Sigmoid colon (tissue), 7 donors: ENCODE data around the gene MSH5. TPM values are rescaled to one million over a fixed set of nuclear protein-coding genes. Genes with fewer than 3 reads are reported as not detected.

ENCODE experiments used
- DNase-seq: peaks from one replicate; pipeline ENCODE4 v3.0.0-alpha.2; 2019
- H3K27ac ChIP-seq, 4 donors: fragments of 200-600 bp; sonication (generic); one replicate each; pipeline ENCODE4 v1.5.1; 2016 to 2019; ENCODE audit warnings: mild to moderate bottlenecking in 1 of 4
- H3K27me3 ChIP-seq, 3 donors: fragments of 200-600 bp; sonication (generic); one replicate each; pipeline ENCODE4 v1.5.1; 2019; ENCODE audit warnings: mild to moderate bottlenecking in 1 of 3
- H3K36me3 ChIP-seq, 4 donors: fragments of 200-600 bp; sonication (generic); one replicate each; pipeline ENCODE4 v1.5.1; 2016 to 2019
- H3K4me1 ChIP-seq, 4 donors: fragments of 200-600 bp; sonication (generic); one replicate each; pipeline ENCODE4 v1.5.1; 2017 to 2019
- H3K4me3 ChIP-seq, 4 donors: fragments of 200-600 bp; sonication (generic); one replicate each; pipeline ENCODE4 v1.5.1; 2017 to 2019; ENCODE audit warnings: mild to moderate bottlenecking in 2 of 4, moderate library complexity in 1 of 4
- H3K9me3 ChIP-seq, 4 donors: fragments of 200-600 bp in 3 of 4; sonication (generic) in 3 of 4; one replicate each; pipeline versions ENCODE4 v1.5.1 to v1.6.1; 2013 to 2019
- EP300 ChIP-seq, 4 donors: sonication (generic); formaldehyde crosslinking; IDR thresholded peaks; one replicate each; pipeline ENCODE4 v1.6.1; 2017; ENCODE audit warnings: antibody characterized with exemption in 4 of 4
- POLR2A ChIP-seq, 2 donors: fragments of 450-650 bp; IDR thresholded peaks; one replicate each; pipeline ENCODE4 v1.6.1; 2016; ENCODE audit warnings: antibody characterized with exemption in 2 of 2, mild to moderate bottlenecking in 2 of 2, moderate library complexity in 2 of 2
- POLR2AphosphoS5 ChIP-seq, 4 donors: sonication (generic); formaldehyde crosslinking; IDR thresholded peaks; one replicate each; pipeline ENCODE4 v1.6.1; 2017; ENCODE audit warnings: antibody characterized with exemption in 4 of 4
- WGBS, 2 donors: extraction: QIAGEN DNeasy Blood & Tissue Kit; methylation state at CpG; one replicate each; pipeline ENCODE4 v1.1.7; 2013; 5-methylcytosine and 5-hydroxymethylcytosine counted together
- intact Hi-C: fragments of 100-400 bp; cut with DNase I; formaldehyde crosslinking; loops from one replicate; pipeline ENCODE4 v1.15.1; 2023
- polyA plus RNA-seq, 3 donors: library from polyadenylated mRNA; stranded (reverse); fragments of 200-250 nt; gene quantifications; one replicate each; pipeline ENCODE4 v1.2.3, GENCODE V29; 2013
- total RNA-seq, 4 donors: library from RNA; depleted of rRNA; stranded (reverse); fragments of >200 nt; gene quantifications; one replicate each; pipeline ENCODE4 v1.1.0, GENCODE V29; 2016
- TF ChIP-seq, protein P1 (sequence below), 4 experiments: fragments of 450-650 bp in 3 of 4; fragments of 200-600 bp in 1 of 4; IDR thresholded peaks; one replicate each; pipeline ENCODE4 v1.5.1; 2016 to 2019; ENCODE audit warnings: antibody characterized with exemption in 4 of 4, mild to moderate bottlenecking in 3 of 4, moderate library complexity in 2 of 4
- donor health status: healthy with polysubstance abuse.
- donor health status: Bipolar disorder and iron deficiency.
- donor health status: healthy.

MSH5 gene
- total RNA-seq (10 to 100 TPM in 1 of 4 donors, 1 to 10 TPM in 3; 4.2 to 23.5 (median 5.7) TPM), polyA plus RNA-seq (10 to 100 TPM in 1 of 3 donors, 1 to 10 TPM in 1, not detected in 1; 1.6 to 18.7 TPM)

DNA sequence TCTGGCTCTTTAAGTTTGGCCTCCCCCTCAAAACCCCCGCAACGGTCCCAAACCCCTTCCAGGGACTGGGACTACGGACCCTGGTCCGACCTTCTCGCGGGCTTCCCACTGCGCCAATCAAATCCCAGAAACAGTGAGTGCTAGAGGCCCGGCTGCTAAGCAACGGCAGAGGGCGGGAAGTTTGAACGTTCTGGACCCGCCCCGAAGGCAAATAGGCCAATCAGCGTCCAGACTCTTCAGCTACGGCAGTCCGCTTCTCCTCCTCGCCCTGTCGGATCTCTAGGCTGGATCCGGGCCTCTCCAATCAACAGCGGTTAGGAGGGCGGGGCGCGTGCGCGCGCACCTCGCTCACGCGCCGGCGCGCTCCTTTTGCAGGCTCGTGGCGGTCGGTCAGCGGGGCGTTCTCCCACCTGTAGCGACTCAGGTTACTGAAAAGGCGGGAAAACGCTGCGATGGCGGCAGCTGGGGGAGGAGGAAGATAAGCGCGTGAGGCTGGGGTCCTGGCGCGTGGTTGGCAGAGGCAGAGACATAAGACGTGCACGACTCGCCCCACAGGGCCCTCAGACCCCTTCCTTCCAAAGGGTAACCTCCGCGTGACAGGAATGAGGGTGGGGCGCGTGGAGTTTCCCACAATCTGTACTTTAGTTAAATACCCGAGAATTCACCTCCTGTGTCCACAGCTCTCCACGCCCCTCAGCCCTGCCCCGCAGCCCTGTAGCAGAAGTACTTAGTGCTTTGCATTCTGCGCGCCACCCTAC lies at the start of gene MSH5:
Gene MSH5, plus strand, starts transcription at position 367 of the 758 bp plus-strand sequence. CDS start 462 bp downstream, outside the sequence.
- H3K4me3 ChIP-seq: peak within 1 kb of the TSS; percentile 37 to 83 (median 73)
- no peaks in the 10 kb centered on the region for H3K9me3 ChIP-seq
- peak; percentile 100 for DNase-seq
- peaks cover 0 to 31% (median 24%) of the 10 kb centered on the region in 4 donors for H3K4me1 ChIP-seq
- intact Hi-C loops: loop anchor here (2.0 kb wide), 1 partner anchor 55 kb away; the partner anchor contains the start of gene VARS1
- H3K27me3 ChIP-seq: no peaks in the 10 kb centered on the region
- TF ChIP-seq POLR2AphosphoS5 (IDR thresholded peaks at IDR 0.05) (peak; percentile 78 to 87 (median 85)), POLR2A (IDR thresholded peaks at IDR 0.05) (peak in 1 of 2 donors; percentile 72), EP300 (IDR thresholded peaks at IDR 0.05) (no peak)
- WGBS, 2 donors: 0% methylated on average over 58 of the region's 58 CpGs
- no peaks in the 10 kb centered on the region for H3K36me3 ChIP-seq
- peak within 1 kb of the TSS; percentile 74 to 95 (median 77) for H3K27ac ChIP-seq

DNA sequence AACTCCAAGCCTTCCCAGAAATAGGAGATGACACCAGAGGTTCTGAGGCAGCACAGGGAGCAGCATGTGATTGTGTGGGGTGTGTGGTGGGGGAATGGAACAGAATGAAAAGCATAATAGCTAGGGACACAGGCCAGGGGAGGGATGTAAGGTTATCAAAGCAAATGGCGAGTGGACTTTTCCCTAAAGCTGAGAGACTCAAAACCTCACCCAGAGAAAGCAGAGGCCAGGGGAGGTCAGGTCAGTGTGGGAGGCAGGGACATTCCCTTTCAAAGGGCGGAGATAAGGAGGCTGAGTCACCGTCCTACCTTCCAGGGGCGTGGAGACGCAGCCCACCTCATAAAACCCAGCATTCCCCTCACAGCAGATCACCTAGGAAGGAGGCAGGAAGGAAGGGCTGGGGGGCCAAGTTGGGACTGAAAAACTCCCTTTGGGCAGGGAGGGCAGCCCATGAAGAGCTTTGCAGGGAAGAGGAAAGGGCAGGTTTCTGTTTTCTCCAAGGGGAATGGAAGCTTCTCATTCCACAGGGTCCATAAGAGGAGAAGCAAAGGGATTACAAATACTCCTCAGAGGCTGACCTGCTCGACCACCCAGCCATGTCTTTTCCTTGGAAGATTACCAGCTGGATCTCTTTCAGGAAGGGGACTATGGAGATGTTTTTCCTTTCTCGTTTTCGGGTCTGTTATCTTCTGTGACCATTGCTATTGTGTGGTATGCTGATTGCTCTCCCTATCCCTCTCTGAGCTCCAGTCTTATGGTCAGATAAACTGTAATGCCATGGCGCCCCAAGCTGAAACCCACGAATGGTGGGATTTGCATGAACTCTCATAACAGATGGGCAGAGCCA lies 49.4 kb upstream of the MSH5 start:
- Histone ChIP-seq H3K9me3 (no peaks in the 10 kb centered on the region), H3K27ac (no peak overlapping the region), H3K27me3 (no peaks in the 10 kb centered on the region), H3K36me3 (peaks cover 69 to 99% (median 84%) of the 10 kb centered on the region in 4 donors), H3K4me3 (no peak overlapping the region), H3K4me1 (no peaks in the 10 kb centered on the region)
- no peak for TF ChIP-seq POLR2A (IDR thresholded peaks at IDR 0.05)
- no peak for TF ChIP-seq EP300 (IDR thresholded peaks at IDR 0.05)
- TF ChIP-seq, protein P1, sequence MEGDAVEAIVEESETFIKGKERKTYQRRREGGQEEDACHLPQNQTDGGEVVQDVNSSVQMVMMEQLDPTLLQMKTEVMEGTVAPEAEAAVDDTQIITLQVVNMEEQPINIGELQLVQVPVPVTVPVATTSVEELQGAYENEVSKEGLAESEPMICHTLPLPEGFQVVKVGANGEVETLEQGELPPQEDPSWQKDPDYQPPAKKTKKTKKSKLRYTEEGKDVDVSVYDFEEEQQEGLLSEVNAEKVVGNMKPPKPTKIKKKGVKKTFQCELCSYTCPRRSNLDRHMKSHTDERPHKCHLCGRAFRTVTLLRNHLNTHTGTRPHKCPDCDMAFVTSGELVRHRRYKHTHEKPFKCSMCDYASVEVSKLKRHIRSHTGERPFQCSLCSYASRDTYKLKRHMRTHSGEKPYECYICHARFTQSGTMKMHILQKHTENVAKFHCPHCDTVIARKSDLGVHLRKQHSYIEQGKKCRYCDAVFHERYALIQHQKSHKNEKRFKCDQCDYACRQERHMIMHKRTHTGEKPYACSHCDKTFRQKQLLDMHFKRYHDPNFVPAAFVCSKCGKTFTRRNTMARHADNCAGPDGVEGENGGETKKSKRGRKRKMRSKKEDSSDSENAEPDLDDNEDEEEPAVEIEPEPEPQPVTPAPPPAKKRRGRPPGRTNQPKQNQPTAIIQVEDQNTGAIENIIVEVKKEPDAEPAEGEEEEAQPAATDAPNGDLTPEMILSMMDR (IDR thresholded peaks at IDR 0.05): no peak
- TF ChIP-seq POLR2AphosphoS5 (IDR thresholded peaks at IDR 0.05): no peak
- DNase-seq: no peak
- 50 to 79% methylated on average over 10 of the region's 10 CpGs for WGBS, 2 donors
- intact Hi-C loops: no loop called here

DNA sequence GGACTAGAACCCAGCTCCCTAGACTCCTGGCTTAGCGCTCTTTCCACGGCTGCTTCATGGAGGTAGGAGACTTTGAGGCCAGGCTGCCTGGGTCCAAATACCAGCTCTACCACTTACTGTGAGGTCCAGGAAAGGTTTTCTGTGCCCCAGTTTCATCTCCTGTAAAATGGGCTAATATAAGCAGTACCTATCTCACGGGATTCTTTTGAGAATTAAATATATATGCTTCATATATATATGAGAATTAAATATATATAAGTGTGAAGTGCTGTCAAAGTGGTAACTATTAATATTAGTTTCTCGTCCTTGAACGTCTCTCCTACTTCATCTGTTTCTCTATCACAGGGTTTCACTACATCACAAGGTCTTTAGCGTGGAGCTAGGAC lies 48.7 kb upstream of the MSH5 start:
- 91 to 94% methylated on average over 6 of the region's 6 CpGs for WGBS, 2 donors
- no peak overlapping the region for H3K4me3 ChIP-seq
- TF ChIP-seq POLR2AphosphoS5 (IDR thresholded peaks at IDR 0.05): no peak
- TF ChIP-seq EP300 (IDR thresholded peaks at IDR 0.05): no peak
- TF ChIP-seq POLR2A (IDR thresholded peaks at IDR 0.05): no peak
- TF ChIP-seq, protein P1 (IDR thresholded peaks at IDR 0.05): no peak
- H3K4me1 ChIP-seq: no peaks in the 10 kb centered on the region
- intact Hi-C loops: no loop called here
- peaks cover 70 to 99% (median 89%) of the 10 kb centered on the region in 4 donors for H3K36me3 ChIP-seq
- H3K9me3 ChIP-seq: no peaks in the 10 kb centered on the region
- no peak overlapping the region for H3K27ac ChIP-seq
- DNase-seq: no peak
- no peaks in the 10 kb centered on the region for H3K27me3 ChIP-seq

DNA sequence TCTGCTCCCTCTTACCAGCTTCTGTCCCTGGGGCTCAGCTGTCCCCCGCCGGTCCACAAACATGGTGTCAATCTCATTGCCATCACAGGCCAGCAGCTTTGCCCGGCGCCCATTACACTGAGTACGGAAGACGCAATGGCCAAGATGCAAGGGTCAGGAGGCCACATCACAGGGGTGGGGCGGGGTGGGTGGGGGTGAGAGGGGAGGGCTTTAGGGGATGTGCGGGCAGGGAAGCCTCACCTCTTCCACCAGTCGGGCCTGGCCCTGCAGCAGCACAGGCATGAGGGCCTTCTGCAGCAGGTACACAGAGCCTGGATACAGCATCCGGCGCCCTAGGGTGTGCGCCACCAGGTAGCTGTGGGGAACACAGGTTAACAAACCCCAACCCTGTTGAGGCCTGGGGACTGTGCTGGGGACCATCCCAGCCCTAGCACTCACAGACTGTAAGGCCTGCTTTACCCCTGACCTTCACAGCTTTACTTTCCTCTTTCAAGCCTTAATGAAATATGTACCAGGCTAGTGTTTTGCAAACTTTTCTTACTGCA lies 48.2 kb upstream of the MSH5 start:
- WGBS, 2 donors: 96 to 97% methylated on average over 12 of the region's 12 CpGs
- no peak overlapping the region for H3K4me3 ChIP-seq
- intact Hi-C loops: no loop called here
- H3K27ac ChIP-seq: no peak overlapping the region
- no peaks in the 10 kb centered on the region for H3K9me3 ChIP-seq
- peaks cover 67 to 99% (median 86%) of the 10 kb centered on the region in 4 donors for H3K36me3 ChIP-seq
- H3K27me3 ChIP-seq: no peaks in the 10 kb centered on the region
- no peak for DNase-seq
- no peaks in the 10 kb centered on the region for H3K4me1 ChIP-seq
- TF ChIP-seq, protein P1 (IDR thresholded peaks at IDR 0.05): no peak
- TF ChIP-seq POLR2AphosphoS5 (IDR thresholded peaks at IDR 0.05): no peak
- no peak for TF ChIP-seq EP300 (IDR thresholded peaks at IDR 0.05)
- TF ChIP-seq POLR2A (IDR thresholded peaks at IDR 0.05): no peak
